ENCODE data around the gene DSCAM. TPM values are rescaled to one million over a fixed set of nuclear protein-coding genes. Genes with fewer than 3 reads are reported as not detected.

Gene DSCAM
- total RNA-seq, 1 donor from 2014 or later = 0.06 TPM

DNA sequence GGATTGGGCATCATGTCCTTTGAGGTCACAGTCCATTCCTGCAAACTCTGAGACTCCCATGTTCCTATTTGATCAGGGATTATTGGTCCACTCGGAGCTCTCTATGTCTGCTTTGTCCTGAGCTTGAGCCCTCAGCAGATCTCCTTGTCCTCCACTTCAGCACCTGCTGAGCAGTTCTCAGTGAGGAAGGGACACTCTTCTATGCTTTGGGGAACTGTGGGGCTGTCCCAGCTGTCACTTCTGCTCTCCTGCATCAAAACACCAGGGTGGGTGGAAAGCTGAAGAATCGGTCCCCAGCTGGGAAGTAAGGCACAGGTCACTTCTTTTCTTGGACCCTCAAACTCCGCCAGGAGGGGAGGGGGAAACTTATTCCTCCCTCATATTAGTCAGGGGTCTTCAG, 880.2 kb downstream of the DSCAM start:
- TF ChIP-seq, protein P1, sequence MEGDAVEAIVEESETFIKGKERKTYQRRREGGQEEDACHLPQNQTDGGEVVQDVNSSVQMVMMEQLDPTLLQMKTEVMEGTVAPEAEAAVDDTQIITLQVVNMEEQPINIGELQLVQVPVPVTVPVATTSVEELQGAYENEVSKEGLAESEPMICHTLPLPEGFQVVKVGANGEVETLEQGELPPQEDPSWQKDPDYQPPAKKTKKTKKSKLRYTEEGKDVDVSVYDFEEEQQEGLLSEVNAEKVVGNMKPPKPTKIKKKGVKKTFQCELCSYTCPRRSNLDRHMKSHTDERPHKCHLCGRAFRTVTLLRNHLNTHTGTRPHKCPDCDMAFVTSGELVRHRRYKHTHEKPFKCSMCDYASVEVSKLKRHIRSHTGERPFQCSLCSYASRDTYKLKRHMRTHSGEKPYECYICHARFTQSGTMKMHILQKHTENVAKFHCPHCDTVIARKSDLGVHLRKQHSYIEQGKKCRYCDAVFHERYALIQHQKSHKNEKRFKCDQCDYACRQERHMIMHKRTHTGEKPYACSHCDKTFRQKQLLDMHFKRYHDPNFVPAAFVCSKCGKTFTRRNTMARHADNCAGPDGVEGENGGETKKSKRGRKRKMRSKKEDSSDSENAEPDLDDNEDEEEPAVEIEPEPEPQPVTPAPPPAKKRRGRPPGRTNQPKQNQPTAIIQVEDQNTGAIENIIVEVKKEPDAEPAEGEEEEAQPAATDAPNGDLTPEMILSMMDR (IDR thresholded peaks at IDR 0.05) = no peak
- Histone ChIP-seq H3K27ac (no peak overlapping the region), H3K4me3 (no peak overlapping the region), H3K4me1 (no peaks in the 10 kb centered on the region), H3K9me3 (no peaks in the 10 kb centered on the region), H3K36me3 (no peaks in the 10 kb centered on the region), H3K27me3 (ENCODE audit: low read depth) (no peaks in the 10 kb centered on the region)
- DNase-seq (no peak), ATAC-seq (no peak)
- intact Hi-C loops (cut with DNase I) = no loop called here

DNA sequence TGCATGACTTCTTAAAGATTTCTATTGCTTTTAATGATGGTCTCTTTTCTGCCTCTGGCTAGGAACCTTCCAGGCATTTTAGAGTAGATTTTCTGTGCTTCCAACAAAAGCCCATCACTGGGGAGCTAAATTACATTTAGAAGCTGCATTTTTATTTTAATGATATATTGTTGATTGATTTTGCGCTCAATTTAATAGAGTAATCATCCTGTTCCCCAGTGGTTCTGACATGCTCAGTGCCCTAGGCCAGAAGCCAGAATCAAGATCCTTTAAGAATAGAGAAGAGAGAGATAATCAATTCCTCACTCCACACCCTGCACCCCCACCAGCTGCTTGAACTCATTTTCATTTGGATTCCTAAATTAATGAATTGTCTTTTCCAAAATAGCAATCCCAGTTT, 881.9 kb downstream of the DSCAM start:
- Histone ChIP-seq H3K9me3 (peaks cover 8% of the 10 kb centered on the region), H3K27me3 (ENCODE audit: low read depth) (no peaks in the 10 kb centered on the region), H3K27ac (no peak overlapping the region), H3K36me3 (no peaks in the 10 kb centered on the region), H3K4me3 (no peak overlapping the region), H3K4me1 (no peaks in the 10 kb centered on the region)
- ATAC-seq (no peak), DNase-seq (no peak)
- TF ChIP-seq, protein P1 (IDR thresholded peaks at IDR 0.05) = no peak
- intact Hi-C loops (cut with DNase I) = no loop called here

DNA sequence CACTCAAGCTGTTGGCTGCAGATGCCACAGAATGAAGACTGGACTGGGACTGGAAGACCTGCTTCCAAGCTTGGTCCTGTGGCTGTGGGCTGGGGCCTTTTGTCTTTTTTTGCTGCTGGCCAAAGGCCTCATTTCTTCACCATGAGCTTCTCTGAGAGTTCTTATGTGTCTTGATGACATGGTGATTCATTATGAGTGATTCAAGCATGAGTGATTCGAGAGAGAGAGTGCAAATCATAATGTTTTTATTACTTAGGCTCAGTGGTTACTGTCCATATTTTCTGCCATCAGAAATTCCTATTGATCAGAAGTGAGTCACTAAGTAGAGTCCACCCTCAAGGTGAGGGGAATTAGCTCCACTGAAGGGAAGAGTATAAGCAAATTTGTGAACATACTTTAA, 885.7 kb downstream of the DSCAM start:
- no peaks in the 10 kb centered on the region for H3K4me1 ChIP-seq
- H3K4me3 ChIP-seq = no peak overlapping the region
- TF ChIP-seq, protein P1 (IDR thresholded peaks at IDR 0.05) = no peak
- H3K27me3 ChIP-seq (ENCODE audit: low read depth) = no peaks in the 10 kb centered on the region
- H3K36me3 ChIP-seq = no peaks in the 10 kb centered on the region
- H3K27ac ChIP-seq = no peak overlapping the region
- ATAC-seq (no peak), DNase-seq (no peak)
- intact Hi-C loops (cut with DNase I) = no loop called here
- H3K9me3 ChIP-seq = peaks cover 19% of the 10 kb centered on the region

Small RNA genes lying within 50 kb of the gene (microRNA-seq; reads per million reads assigned to microRNA genes)
- not detected for gene MIR4760 (ENCODE audit: borderline number of aligned reads)

All from lower lobe of right lung (tissue), 2 donors.